GM19397 (cell line): Measurements from ENCODE around the gene TACC2.

ENCODE experiments used
- ATAC-seq: cut with Tn5 transposase; IDR thresholded peaks from one replicate; pipeline ENCODE4 v1.9.1; 2021; ENCODE audit warnings: mild to moderate bottlenecking, moderate library complexity; ENCODE audit not compliant: unreplicated experiment

The TACC2 gene

DNA sequence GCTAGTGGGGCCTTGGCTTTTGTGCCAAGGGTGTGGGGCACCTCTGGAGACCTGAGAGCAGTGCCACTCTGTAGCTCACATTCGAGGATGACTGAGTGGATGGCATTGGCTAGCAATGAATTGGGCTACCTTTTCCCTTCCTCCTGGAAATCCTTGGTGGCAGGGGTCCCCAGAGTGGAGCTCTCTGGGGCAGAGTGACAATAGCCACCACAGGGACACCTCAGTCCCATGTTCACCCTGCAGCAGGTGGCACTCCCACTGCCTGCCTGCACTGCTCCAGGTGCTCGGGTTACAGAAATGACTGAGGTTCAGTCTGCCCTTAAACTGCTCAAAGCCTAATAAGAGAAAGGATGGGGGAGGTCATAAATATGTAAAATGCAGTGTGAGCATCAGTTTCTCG, 300.0 kb downstream of the TACC2 start:
- no peak for ATAC-seq

DNA sequence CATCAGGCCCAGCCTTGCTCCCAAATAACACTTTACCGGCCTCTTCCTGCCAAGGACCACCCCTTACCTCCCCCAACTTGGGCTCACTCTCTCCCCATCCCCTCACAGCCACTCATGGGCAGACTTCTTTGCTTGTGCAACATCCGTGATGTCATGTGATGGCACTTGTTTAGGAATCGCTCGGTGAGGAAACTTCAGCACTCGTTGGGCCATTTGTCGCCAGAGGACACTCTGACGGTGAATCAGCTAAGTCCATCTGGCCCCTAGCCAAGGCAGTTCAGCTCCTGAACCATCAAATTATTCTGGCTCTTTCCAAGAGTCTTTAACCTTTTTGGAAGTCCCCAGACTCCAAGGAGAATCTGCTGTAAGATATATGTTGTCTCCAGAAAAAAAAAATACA, 301.4 kb downstream of the TACC2 start:
- ATAC-seq = no peak

DNA sequence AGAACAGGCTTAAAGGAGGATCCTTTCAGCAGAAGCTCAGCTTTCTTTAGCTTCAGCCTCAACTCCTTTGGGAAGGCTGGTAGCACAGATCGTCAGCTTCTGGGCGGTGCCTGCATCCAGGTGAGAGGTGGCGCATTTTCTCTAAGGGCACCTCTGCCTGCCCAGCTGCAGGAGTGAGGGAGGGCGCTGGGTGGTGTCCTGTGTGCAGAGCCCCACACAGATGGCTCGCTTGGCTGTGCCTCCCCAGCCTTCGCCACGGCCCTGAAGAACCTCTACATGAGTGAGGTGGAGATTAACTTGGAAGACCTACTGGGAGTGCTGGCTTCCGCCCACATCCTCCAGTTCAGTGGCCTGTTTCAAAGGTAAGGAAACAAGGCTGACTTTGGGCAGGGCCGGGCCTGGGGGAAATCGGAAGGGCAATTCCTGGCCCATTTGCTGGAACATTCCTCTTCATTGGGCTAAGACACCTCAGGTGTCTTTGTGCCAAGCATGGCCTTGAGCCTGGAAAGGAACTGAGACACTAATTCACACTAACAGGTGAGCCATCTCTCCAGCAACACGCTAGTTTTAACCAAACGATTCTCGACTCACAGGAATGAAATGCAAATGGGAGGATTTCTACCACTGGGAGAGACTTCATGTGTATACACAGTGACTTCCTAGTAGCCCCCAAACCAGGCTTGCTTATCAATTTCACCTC, 302.0 kb downstream of the TACC2 start:
- no peak for ATAC-seq

DNA sequence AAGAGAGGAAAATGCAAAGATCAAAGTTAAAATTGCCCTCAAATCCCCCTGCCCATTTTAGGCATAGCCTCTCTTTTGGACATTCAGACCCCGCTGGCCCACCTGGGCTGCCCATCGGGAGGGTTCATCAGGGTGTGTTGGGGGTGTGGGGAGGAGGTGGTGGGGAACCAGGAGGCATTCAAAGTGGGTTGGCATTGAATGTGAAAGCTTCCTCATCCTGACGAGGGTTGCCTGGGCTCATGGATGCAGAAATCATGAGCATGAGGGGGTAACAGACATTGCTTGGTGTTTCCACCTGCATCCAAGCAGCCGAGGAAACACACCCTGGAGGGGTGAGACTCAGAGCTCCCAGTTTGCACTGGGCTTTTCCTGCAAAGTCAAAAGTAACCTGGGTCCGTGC, 302.8 kb downstream of the TACC2 start:
- ATAC-seq = no peak

DNA sequence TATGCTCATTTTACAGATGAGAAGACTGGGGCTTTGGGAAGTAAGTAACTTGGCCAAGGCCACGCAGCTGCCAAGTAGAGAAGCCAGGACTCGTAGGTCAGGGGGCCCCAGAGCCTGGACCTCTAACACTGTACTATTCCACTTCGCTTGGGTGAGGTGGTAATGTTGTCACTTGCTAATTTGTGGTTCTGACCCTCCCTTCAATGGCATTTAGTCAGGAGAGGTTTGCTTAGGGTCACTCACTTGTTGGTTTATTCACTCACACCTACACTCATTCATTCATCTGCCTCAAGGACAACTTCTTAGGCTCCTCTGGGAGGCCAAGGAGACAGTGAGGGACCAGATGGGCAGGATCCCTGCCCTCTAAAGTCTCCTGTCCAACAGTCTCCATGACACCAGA, 303.4 kb downstream of the TACC2 start:
- ATAC-seq = no peak

DNA sequence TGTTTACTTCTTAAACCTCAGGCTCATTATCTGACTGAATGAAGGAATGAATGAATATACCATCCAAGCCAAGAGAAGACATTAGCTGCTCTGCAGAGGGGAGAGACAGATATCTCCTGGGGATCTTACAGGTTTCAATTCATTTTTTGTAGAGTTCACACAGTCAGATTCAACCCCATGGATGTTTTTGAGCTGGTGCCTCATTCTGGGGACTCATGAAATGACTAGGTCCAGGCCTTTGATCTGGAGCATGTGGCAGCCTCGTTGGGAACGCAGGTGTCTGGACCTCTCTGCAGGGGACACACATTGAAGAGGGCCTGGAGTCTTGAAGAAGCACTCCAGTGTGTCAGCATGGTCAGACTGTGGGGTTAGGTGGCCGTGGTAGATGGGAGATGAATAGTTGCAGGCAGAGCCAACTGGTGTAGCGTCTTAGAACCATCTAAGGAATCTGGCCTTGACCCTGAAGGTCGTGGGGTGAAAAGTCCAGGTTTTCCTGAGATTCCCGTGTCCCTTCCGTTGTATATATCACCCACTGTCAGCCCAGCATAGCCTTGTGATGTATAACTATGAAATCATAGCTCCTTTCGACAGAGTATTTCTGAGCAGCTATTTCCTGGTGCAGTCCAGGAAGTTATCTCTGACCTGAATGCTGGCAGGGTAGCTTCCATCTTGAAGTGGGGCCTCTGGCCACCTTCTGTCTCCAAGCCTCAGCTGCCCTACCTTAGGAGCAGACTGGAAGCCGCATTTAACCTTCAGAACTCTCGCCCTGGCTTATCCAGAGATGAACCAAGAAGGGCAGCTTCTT, 304.4 kb downstream of the TACC2 start:
- no peak for ATAC-seq

DNA sequence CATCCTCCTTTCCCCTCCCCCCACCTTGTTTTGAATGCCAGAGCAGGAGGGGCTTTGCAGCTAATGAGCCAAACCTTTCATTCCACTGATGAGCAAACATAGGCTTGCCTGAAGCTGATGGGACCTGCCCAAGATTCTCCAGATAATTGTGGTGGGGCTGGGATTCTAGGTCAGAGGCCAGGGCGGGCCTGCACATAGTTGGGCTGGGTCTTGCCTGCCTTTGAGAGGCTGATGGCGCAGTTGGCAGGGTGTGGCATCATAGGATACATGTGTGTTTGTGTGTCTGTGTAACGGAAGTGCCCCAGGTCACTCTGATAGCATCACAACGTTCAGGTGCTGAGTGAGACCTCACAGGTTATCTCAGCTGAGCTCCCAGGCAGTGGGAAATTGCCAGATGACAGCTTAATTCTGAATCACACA, 305.0 kb downstream of the TACC2 start:
- ATAC-seq = no peak

DNA sequence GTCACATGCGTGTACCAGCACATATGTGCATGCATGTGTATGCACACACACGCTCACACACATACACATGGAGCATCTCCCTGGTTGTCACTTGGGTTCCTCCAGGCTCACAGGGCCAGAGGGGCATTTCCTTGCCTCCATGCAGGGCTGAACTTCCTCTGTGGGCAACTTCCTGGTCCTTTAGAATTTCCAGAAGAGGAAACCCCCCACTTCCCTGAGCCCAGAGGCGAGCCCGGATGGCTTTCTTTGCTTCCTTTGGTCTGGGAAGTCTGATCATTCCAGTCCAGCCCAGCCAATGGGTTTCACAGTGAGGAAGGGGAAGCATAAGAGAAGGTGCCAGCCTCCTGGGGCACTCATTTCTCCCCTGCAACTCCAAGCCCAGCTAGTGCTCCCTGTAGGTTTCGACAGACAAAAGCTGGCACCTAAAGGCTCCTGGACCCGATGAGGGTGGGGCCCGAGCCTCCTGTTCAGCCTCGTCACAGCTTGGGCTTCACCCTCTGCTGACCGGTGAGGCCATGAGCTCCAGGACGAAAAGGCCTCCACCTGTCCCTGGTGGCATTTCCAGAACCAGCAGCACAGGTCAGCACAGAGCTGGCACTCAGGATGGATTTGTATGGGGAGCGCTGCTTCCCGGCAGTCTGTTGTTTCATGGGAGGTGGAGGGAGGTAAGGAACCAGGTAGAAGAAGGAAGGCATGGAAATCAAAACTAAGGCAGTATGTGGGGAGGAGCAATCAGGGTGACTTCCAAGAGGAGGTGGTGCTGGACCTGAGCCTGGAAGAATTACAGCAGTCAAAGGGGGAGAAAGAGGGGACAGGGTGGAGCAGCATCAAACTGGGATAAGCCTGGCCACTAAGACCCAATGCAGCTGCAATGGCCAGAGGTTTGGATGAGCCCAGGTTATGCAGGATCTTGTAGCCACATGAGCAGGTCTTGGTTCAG, 305.8 kb downstream of the TACC2 start:
- ATAC-seq = no peak

DNA sequence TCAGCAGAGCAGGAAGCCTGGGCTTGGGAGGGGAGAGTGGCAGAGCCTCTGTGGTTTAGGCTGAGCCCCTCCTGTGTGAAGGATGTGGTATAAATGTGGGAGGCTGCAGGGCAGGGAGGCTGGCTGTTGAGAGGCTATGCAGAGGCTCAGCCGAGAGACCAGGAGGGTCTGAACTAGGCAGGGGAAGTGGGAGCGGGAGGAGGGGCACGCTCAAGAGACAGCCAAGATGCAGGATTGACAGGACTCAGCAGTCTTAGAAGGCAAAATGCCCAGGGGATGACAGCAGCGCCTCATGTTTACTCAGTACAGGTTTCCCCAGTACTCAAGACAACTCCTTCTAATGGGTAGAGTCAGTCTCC, 306.5 kb downstream of the TACC2 start:
- ATAC-seq = no peak

DNA sequence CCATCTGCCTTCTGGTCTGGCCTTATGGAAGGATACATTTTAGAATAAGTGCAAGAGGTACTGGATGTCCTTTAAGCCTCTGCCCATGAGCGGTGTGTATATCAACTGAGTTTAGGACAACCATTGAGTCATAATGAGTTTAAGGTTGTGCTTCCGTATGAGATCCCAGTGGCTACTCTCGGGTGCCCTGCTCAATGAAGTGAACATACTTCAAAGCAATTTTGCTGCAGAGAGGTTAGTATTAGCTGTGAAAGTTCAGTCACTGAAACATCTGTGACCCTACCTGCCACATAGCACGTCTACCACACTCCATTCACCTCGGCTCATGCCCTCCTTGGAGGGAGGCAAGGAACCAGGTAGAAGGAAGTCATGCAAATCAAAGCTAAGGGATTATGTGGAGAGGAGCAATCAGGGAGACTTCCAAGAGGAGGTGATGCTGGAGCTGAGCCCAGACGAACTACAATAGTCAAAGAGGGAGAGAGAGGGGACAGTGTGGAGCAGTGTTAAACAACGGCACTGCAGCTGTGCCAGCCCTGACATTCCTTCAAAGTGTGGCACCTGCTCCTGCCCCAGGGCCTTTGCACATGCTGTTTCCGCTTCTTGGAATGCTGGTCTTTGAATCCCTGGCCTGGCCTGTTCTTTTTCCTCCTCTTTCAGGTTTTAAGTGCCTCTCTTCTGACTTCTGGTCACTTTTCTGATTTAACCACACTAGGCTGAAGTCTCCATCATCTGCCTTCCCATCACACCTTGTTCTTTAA, 307.6 kb downstream of the TACC2 start:
- ATAC-seq = no peak

DNA sequence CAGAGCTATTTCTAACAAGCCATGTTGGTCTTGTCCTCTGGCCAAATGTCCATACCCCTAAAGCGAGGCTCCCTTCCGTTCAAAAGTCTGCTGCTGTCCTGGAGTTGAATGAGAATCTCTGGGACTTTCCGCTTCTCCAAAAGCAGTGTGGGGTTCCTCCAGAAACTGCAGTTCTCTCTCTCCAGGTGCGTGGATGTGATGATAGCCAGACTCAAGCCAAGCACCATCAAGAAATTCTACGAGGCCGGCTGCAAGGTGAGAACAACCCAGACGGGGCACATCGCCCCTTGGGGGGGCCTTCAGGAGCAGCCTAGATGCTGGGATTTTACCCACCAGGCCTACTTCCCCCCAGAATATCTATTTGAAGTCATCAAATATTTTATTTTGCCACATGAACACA, 308.6 kb downstream of the TACC2 start:
- no peak for ATAC-seq

DNA sequence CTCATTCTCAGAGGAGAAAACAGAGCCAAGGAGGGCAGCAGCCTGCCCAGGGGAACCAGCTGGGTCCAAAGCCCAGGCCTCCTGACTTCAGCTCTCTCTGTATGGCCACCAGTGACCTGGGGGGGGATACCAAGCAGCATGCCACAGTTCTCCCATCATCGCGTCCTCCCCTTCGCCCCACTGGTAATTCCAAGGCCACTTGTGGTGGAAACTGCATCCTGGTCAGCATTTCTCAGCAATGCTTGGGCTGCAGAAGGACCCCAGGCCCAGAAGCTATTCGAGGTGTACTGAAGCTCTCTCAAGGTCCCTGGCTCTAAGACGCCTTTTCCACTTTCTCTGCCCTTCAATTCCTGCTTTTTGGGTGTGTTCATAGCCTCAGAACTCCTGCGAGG, 309.2 kb downstream of the TACC2 start:
- ATAC-seq = no peak

DNA sequence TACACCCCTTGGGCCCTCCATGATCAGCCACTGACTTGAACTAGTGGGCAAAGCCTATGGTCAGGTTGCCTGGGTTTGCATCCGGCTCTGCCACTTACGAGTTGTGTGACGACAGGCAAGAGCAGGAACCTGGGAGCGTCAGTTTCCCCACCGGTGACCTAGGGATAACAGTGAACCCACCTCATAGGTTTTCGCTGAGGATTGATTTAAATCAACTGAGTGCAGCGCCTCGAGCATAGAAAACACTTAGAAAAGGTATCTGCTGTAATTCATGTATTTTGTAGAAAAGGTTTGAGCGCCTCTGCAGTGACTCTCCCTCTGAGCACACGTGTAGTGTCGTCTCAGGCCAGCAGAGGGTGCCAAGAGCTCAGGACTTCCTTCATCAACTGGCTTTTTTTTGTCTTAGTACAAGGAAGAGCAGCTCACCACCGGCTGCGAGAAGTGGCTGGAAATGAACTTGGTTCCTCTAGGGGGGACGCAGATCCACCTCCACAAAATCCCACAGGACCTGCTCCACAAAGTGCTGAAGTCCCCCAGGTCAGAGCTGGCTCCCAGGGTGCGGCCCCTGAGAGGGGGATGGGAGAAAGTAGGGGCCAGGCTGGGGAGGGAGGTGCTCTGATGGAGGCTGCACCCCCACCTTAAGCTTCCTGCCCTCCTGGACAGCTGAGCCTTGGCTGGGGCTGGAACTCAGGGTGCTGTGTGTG, 309.8 kb downstream of the TACC2 start:
- ATAC-seq = no peak

DNA sequence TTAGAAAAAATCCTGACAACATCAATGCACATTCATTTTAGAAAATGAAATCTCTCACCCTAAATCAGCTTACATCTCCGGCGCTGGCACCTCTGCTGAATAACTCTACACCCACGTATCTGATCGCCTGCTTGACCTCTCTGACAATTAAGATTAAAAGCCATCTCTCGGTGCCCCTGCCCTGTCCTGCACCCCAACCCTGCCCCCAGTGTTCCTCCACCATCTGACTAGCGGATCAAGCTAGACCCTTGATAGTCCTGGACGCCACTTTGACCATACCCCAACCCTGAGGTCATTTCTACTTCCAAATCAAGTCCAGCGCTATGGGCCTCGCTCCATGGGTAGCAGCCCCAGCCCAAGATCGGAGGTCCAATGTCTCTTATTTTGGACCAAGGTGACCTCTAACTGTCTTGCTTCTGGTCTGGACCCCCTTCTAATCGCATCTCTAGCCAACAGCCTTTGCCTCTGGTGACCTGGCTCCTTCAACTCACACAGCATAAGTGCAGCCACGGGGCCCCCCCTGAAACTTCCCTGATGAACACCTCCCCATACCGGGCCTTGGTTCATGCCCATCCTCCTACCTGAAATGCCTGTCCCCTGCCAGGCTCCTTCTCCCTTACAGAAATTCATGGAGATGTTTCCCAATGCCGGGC, 310.6 kb downstream of the TACC2 start:
- ATAC-seq = no peak

DNA sequence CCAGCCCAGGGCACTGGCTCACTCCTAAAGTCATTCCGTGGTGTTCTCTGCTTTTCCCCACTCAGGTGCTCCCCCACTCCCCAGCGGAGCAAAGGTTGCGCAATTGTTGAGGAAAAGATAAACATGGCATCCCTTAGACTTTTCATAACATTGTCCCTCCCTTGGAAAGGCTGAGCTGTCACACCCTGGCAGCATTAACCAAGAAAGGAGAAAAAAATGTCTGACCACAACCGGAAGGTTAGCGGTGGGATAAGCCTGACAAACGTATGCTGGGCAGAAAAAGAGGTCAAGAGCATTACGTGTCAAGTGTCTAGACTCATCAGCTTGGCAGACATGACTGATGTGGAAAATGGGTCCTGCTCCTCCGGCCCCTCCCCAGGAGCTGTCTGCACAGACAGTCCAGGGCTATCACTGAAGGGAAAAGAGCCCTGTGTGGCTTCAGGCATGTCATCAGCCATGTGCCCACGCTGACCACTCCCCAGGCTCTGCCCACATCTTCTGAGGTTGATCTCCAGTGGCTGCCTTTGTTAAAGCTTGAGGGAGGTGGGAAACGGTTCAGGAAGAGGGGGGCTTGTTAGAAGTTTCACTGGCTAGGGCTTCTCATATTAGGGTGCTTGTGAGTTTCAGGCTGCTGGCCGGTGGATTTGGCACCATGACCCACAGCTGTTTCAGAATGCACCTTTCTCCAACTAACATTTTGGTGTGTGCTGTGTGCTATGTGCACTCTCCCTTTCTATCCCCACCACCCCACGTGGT, 312.3 kb downstream of the TACC2 start:
- no peak for ATAC-seq

DNA sequence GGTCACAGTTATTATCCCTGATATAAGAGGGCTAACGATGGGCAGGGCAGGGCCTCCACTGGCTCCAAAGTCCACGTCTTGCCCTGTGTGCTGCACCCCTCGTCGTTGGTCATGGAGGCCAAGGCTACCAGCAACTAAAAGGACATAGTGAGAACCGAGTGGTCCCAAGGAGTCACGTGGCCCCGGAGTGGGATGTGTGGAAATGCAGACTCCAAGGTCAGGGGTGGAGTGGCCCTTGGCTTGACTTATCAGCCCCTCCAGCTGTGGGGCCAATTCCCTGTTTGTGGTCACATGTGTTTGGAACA, 312.8 kb downstream of the TACC2 start:
- no peak for ATAC-seq

DNA sequence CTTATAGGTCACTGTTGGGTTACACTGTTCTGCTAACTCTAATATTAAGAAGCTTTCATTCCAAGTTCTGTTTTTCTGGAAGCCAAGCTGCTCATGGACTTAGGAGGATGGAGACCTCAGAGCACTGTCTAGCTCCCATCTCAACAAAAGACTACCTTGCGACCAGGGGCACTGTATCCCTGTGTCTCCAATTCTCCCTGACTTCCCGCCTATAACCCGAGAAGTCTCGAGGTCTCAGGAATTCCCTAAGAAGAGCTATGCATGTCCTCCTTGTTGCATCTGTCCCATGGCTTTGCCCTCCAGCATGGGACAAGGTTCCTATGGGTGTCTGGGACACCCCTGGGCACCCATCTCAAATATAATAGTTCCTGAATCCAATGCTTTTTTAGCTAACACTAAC, 313.4 kb downstream of the TACC2 start:
- ATAC-seq = no peak

DNA sequence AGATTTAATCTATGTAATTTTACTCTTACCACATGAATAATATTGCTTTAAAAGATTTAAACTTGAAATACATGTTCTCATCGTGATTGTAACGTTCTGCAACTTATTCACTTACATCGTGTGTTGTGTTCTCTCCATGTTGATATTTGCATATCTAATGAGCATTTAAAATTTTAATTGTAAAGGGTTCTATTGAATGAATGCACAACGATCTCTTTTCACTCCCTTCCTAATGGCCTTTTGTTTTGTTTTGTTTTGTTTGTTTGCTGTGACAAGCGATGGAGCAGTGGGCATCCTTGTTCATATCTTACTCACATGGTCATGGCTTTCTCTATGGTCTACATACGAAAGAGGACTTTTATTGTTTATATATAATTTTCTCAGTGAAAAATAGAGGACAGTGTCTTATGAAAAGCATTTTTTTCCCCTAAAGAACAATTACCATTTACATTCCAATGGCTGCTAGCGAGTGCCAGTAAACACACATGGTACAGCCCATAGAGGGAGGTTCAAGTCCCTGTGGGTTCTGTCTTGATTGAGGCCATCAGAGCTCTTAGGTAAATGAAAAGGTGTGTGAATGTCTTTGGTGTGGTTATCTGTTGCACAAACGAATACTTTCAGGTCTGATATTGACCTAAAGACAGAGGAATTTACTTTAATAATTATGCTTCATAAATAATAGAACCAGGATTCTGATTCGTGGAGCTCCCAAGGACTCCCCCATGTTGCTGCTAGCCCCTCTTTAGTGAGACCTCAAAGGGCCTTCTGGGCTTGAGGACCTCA, 314.5 kb downstream of the TACC2 start:
- no peak for ATAC-seq
